Neutrophil (primary cell): ENCODE data around the gene NANOS3.
A peak's percentile ranks its signal among the peaks of the same experiment; 100 is the strongest.

Experiments
- H3K27ac ChIP-seq: fragments of 200-600 bp; sonication (generic); 2 replicates; pipeline ENCODE4 v1.5.1; 2016; ENCODE audit warnings: mild to moderate bottlenecking, moderate library complexity
- H3K27me3 ChIP-seq: fragments of 200-600 bp; sonication (generic); 2 replicates; pipeline ENCODE4 v1.6.0; 2016; ENCODE audit warnings: mild to moderate bottlenecking
- H3K36me3 ChIP-seq: fragments of 200-600 bp; sonication (generic); 2 replicates; pipeline ENCODE4 v1.5.1; 2017
- H3K4me1 ChIP-seq, 2 experiments: fragments of 200-600 bp in 1 of 2; sonication (generic) in 1 of 2; 1 replicate in 1 of 2; 2 replicates in 1 of 2; pipeline versions ENCODE4 v1.5.1 to v1.6.1; 2013 to 2016; ENCODE audit warnings: low read depth in 1 of 2, low read length in 1 of 2, mild to moderate bottlenecking in 1 of 2, moderate library complexity in 1 of 2; ENCODE audit not compliant: control insufficient read depth in 1 of 2, insufficient read depth in 1 of 2
- H3K4me3 ChIP-seq, 2 experiments: fragments of 200-600 bp in 1 of 2; sonication (generic) in 1 of 2; 1 replicate in 1 of 2; 2 replicates in 1 of 2; pipeline ENCODE4 v1.5.1; 2013 to 2016; ENCODE audit warnings: low read depth in 1 of 2, low read length in 1 of 2, mild to moderate bottlenecking in 1 of 2, moderate library complexity in 1 of 2
- H3K9me3 ChIP-seq: fragments of 200-600 bp; sonication (generic); 2 replicates; pipeline ENCODE4 v1.5.1; 2016
- TF ChIP-seq, protein P1 (sequence below): fragments of 200-600 bp; sonication (generic); IDR thresholded peaks from 2 replicates; pipeline ENCODE4 v1.5.1; 2016; ENCODE audit warnings: antibody characterized with exemption

The NANOS3 gene

DNA sequence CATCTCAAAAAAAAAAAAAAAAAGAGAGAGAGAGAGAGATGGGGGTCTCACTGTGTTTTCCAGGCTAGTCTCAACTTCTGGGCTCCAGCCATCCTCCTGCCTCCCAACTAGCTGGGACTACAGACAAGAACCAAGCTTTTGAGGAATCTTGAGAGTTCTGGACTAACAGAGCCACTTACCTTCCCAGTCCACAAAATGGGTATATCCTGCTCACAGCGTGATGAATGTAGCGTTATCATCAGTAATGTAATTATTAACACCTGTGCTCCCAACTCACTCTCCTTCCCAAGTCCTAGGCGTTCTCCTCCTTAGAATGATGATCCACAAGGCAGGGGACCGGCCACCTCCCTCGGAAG lies 4.6 kb upstream of the NANOS3 start:
- Histone ChIP-seq H3K27ac (no peak overlapping the region), H3K4me1 (peaks cover 2 to 9% of the 10 kb centered on the region in 2 experiments), H3K27me3 (peaks cover 40% of the 10 kb centered on the region), H3K36me3 (no peaks in the 10 kb centered on the region), H3K4me3 (no peak overlapping the region), H3K9me3 (no peaks in the 10 kb centered on the region)
- TF ChIP-seq, protein P1, sequence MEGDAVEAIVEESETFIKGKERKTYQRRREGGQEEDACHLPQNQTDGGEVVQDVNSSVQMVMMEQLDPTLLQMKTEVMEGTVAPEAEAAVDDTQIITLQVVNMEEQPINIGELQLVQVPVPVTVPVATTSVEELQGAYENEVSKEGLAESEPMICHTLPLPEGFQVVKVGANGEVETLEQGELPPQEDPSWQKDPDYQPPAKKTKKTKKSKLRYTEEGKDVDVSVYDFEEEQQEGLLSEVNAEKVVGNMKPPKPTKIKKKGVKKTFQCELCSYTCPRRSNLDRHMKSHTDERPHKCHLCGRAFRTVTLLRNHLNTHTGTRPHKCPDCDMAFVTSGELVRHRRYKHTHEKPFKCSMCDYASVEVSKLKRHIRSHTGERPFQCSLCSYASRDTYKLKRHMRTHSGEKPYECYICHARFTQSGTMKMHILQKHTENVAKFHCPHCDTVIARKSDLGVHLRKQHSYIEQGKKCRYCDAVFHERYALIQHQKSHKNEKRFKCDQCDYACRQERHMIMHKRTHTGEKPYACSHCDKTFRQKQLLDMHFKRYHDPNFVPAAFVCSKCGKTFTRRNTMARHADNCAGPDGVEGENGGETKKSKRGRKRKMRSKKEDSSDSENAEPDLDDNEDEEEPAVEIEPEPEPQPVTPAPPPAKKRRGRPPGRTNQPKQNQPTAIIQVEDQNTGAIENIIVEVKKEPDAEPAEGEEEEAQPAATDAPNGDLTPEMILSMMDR = no peak

DNA sequence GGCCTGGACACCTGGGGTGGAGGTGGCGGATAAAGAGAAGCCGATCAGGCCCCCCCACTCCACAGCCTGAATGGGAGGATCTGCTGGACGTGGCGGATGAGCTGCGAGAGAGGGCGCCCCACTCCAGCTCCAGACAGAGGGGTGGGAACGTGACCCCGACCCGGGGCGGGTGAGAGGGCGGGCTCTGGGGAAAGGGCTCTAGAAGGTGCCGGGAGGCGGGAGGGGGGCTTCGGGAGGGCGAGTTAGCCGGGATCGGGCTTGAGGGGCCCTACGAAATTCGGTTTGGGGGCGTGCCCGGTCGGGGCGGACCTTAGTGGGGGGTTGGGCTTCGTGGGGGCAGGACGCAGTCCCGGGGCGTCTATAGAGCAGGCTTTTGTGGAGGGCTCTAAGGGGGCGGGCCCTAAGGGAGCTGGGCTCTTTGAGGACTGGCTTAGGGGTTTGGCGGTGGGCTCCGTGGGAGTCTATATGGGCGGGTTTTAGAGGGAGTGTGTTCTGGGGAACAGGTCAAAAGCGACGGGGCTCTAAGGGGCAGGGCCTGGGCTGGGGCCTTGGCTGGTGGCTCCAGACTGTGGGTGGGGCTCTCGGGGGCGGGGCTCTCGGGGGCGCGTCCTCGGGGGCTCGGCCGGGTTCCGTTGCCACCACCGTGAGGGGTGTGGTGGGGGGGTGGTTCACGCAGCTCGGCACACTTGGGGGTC lies 4.1 kb upstream of the NANOS3 start:
- Histone ChIP-seq H3K4me3 (peak overlapping the region; percentile 29 to 34), H3K4me1 (peaks cover 2 to 9% of the 10 kb centered on the region in 2 experiments), H3K27me3 (peaks cover 35% of the 10 kb centered on the region), H3K27ac (no peak overlapping the region), H3K36me3 (no peaks in the 10 kb centered on the region), H3K9me3 (no peaks in the 10 kb centered on the region)
- TF ChIP-seq, protein P1 = no peak

DNA sequence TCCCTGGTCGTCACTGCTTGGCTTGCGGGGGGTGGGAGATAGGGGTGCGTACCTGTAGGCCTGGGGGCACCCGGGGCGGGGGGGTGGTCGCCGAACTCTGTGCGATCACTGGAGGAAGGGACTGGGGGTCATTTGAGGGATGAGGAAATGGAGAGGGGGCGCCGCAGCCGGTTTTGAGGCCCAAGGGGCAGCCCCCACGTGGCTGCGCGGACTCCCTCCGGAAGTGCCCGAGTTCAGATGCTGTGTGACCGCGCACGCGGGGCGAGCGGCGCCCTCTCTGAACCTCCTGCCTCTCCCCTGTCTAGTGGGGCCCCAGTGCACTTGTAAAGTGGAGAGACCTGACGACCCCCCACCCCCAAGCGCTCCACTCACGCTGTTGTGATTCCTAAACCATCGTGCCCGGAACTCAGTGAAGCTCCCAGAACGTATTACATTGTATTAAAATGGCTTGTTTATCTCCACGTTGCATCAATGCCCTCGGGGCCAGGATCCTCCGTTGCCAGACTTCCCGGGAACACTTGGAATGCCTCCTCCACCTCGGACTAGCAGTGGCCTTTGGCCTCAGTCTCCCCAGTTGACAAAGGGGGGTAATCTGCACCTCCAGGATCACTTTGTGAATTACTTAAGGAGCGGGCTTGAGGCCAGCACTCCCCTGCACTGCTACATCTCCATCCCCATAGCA lies 3.0 kb upstream of the NANOS3 start:
- Histone ChIP-seq H3K27ac (no peak overlapping the region), H3K36me3 (no peaks in the 10 kb centered on the region), H3K4me1 (peaks cover 2 to 9% of the 10 kb centered on the region in 2 experiments), H3K27me3 (peaks cover 30% of the 10 kb centered on the region), H3K9me3 (no peaks in the 10 kb centered on the region), H3K4me3 (no peak overlapping the region)
- TF ChIP-seq, protein P1 = no peak

DNA sequence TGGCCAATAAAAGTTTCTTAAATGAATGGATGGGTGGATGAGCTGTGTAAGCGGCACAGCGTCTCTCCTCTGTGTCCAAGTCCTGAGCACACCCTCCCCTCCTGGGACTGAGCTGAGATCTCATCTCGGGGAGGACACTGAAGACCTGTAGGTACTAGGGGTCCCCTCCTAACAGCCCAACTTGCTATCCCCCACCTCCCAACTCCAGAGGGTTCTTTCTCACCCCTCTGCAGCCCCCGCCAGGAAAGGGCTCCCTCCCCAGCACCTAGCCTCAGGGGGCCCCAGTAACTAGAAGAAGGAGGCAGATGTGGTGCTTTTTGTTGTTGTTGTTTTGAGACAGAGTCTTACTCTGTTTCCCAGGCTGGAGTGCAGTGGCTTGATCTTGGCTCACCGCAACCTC lies 1.1 kb upstream of the NANOS3 start:
- peaks cover 17 to 25% of the 10 kb centered on the region in 2 experiments for H3K4me1 ChIP-seq
- TF ChIP-seq, protein P1 = no peak

DNA sequence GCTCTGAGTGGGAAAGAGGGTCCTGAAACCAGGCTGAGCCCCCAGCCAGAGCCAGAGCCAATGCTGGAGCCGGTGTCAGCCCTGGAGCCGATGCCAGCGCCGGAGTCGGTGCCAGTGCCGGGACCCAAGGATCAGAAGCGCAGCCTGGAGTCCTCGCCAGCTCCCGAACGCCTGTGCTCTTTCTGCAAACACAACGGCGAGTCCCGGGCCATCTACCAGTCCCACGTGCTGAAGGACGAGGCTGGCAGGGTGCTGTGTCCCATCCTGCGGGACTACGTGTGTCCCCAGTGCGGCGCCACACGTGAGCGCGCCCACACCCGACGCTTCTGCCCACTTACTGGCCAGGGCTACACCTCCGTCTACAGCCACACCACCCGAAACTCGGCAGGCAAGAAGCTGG lies 369 bp downstream of the NANOS3 start:
- TF ChIP-seq, protein P1 = no peak
- peaks cover 32 to 40% of the 10 kb centered on the region in 2 experiments for H3K4me1 ChIP-seq
- H3K27ac ChIP-seq = no peak overlapping the region
- no peak overlapping the region for H3K4me3 ChIP-seq
- no peaks in the 10 kb centered on the region for H3K36me3 ChIP-seq
- peaks cover 33% of the 10 kb centered on the region for H3K27me3 ChIP-seq
- no peaks in the 10 kb centered on the region for H3K9me3 ChIP-seq

More for the DNA sequence above, 1.1 kb upstream of the NANOS3 start:
- Histone ChIP-seq H3K36me3 (no peaks in the 10 kb centered on the region), H3K9me3 (no peaks in the 10 kb centered on the region), H3K27me3 (peaks cover 30% of the 10 kb centered on the region), H3K4me3 (no peak overlapping the region), H3K27ac (no peak overlapping the region)
